Uterus (tissue), 4 donors: ENCODE measurements around the gene HOMER3. TPM values are rescaled to one million over a fixed set of nuclear protein-coding genes. Genes with fewer than 3 reads are reported as not detected.
"Not testable (repeated sequence)": the region's sequence is repeated elsewhere in the genome, so short reads cannot be mapped to it uniquely, and the experiment has no call there.

Source experiments
- DNase-seq, 2 donors: peaks; one replicate each; pipeline ENCODE4 v3.0.0-alpha.2; 2019 to 2020
- H3K27ac ChIP-seq, 2 donors: fragments of 200-600 bp; sonication (generic); 1 replicate in 1 of 2; 2 replicates in 1 of 2; pipeline ENCODE4 v1.5.1; 2016 to 2018
- H3K27me3 ChIP-seq, 2 donors: fragments of 200-600 bp; sonication (generic); one replicate each; pipeline ENCODE4 v1.5.1; 2018 to 2019; ENCODE audit warnings: control low read depth in 1 of 2
- H3K36me3 ChIP-seq, 2 donors: fragments of 200-600 bp; sonication (generic); one replicate each; pipeline ENCODE4 v1.5.1; 2019; ENCODE audit warnings: control low read depth in 1 of 2
- H3K4me1 ChIP-seq, 2 donors: fragments of 200-600 bp; sonication (generic); one replicate each; pipeline ENCODE4 v1.5.1; 2018 to 2019; ENCODE audit warnings: control low read depth in 1 of 2
- H3K4me3 ChIP-seq, 2 donors: fragments of 200-600 bp; sonication (generic); 1 replicate in 1 of 2; 2 replicates in 1 of 2; pipeline ENCODE4 v1.5.1; 2018 to 2019; ENCODE audit warnings: mild to moderate bottlenecking in 1 of 2
- H3K9me3 ChIP-seq, 2 donors: fragments of 200-600 bp; sonication (generic); one replicate each; pipeline ENCODE4 v1.5.1; 2019; ENCODE audit warnings: control low read depth in 1 of 2
- POLR2A ChIP-seq, 2 donors: fragments of 450-650 bp; IDR thresholded peaks; one replicate each; pipeline ENCODE4 v1.6.1; 2016; ENCODE audit warnings: antibody characterized with exemption in 2 of 2, mild to moderate bottlenecking in 1 of 2, moderate library complexity in 1 of 2
- intact Hi-C: fragments of 100-400 bp; cut with DNase I; formaldehyde crosslinking; loops from one replicate; pipeline ENCODE4 v1.15.1; 2023; ENCODE audit warnings: low total_unique reads
- total RNA-seq, 4 donors: library from RNA; depleted of rRNA in 3 of 4; stranded (reverse); fragments of >200 nt in 3 of 4; gene quantifications; one replicate each; pipeline versions ENCODE4 v1.1.0 to v1.2.4, GENCODE V29; 2014 to 2023
- TF ChIP-seq, protein P1 (sequence below), 4 experiments: fragments of 200-600 bp in 2 of 4; fragments of 450-650 bp in 2 of 4; sonication (generic) in 2 of 4; IDR thresholded peaks; one replicate each; pipeline ENCODE4 v1.5.1; 2016 to 2019; ENCODE audit warnings: antibody characterized with exemption in 4 of 4, mild to moderate bottlenecking in 2 of 4, moderate library complexity in 1 of 4
- donor health status: DM: yes; HTN: yes; CAD: no.

The HOMER3 gene
- total RNA-seq, 4 donors from 2014 or later, result 4.4 to 24.8 (median 23.3) TPM

DNA sequence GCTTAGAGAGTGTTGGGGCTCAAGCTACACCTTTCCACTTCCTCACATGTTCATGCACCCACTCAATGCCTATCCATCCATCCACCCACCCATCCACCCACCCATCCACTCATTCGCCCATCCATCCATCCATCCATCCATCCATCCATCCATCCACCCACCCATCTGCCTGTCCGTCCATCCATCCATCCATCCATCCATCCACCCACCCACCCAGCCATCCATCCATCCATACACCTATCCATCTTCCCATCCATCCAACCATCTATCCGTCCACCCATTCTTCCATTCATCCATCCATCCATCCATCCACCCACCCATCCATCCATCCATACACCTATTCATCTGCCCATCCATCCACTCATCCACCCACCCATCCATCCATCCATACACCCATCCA, 13.1 kb upstream of the HOMER3 start:
- no peak for TF ChIP-seq POLR2A (IDR thresholded peaks at IDR 0.05)
- TF ChIP-seq, protein P1, sequence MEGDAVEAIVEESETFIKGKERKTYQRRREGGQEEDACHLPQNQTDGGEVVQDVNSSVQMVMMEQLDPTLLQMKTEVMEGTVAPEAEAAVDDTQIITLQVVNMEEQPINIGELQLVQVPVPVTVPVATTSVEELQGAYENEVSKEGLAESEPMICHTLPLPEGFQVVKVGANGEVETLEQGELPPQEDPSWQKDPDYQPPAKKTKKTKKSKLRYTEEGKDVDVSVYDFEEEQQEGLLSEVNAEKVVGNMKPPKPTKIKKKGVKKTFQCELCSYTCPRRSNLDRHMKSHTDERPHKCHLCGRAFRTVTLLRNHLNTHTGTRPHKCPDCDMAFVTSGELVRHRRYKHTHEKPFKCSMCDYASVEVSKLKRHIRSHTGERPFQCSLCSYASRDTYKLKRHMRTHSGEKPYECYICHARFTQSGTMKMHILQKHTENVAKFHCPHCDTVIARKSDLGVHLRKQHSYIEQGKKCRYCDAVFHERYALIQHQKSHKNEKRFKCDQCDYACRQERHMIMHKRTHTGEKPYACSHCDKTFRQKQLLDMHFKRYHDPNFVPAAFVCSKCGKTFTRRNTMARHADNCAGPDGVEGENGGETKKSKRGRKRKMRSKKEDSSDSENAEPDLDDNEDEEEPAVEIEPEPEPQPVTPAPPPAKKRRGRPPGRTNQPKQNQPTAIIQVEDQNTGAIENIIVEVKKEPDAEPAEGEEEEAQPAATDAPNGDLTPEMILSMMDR (IDR thresholded peaks at IDR 0.05), result no peak
- Histone ChIP-seq H3K4me1 (no peaks in the 10 kb centered on the region), H3K27me3 (no peaks in the 10 kb centered on the region), H3K9me3 (no peaks in the 10 kb centered on the region), H3K36me3 (no peaks in the 10 kb centered on the region), H3K27ac (no peak overlapping the region), H3K4me3 (no peak overlapping the region)
- intact Hi-C loops, result no loop called here
- DNase-seq, result no peak

DNA sequence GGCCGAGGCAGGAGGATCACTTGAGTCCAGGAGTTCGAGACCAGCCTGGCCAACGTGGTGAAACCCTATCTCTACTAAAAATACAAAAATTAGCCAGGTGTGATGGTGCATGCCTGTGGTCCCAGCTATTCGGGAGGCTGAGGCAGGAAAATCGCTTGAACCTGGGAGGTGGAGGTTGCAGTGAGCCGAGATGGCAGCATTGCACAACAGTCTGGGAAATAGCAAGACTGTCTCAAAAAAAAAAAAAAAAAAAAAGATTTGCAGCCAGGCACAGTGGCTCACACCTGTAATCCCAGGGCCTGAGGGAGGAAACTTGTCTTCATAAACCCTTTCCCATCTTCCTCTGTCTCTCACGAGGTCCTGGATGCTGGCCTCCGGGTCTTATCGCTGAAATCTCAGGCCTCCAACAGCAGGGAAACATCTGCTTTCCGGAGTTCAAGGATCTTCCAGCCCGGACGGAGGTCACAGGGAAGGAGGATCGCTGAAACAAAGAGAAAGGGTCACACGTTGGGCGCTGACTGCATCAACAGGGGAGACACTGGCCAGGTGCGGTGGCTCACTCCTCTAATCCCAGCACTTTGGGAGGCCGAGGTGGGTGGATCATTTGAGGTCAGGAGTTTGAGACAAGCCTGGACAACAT, 11.5 kb upstream of the HOMER3 start:
- H3K27me3 ChIP-seq, H3K9me3 ChIP-seq, H3K4me1 ChIP-seq, DNase-seq, intact Hi-C loops, H3K4me3 ChIP-seq, H3K27ac ChIP-seq, H3K36me3 ChIP-seq: not testable (repeated sequence)

DNA sequence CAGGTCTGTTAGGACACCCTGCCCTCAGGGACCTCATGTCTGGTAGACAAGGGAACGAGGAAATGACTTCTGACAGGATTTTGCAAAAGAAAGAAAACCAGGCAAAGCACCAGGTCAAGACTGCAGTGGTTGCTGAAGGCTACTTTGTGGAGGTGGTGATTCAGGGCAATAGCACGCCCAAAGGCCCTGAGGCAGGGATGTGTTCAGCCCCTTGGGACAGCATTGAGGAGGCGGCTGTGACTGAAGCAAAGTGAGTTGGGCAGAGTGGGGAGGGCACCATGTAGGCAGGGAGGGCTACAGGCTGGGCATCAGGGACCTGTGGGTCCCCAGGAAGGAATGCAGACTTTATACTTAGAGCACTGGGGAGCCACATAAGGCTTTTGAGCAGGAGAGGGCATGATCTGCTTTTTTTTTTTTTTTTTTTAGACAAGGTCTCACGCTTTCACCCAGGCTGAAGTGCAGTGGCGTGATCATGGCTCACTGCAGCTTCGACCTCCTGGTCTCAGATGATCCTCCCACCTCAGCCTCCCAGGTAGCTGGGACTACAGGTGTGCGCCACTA, 10.8 kb upstream of the HOMER3 start:
- intact Hi-C loops, result no loop called here
- Histone ChIP-seq H3K36me3 (no peaks in the 10 kb centered on the region), H3K4me1 (no peaks in the 10 kb centered on the region), H3K27ac (no peak overlapping the region), H3K27me3 (no peaks in the 10 kb centered on the region), H3K9me3 (no peaks in the 10 kb centered on the region), H3K4me3 (no peak overlapping the region)
- DNase-seq, result no peak
- no peak for TF ChIP-seq POLR2A (IDR thresholded peaks at IDR 0.05)
- TF ChIP-seq, protein P1 (IDR thresholded peaks at IDR 0.05), result no peak

DNA sequence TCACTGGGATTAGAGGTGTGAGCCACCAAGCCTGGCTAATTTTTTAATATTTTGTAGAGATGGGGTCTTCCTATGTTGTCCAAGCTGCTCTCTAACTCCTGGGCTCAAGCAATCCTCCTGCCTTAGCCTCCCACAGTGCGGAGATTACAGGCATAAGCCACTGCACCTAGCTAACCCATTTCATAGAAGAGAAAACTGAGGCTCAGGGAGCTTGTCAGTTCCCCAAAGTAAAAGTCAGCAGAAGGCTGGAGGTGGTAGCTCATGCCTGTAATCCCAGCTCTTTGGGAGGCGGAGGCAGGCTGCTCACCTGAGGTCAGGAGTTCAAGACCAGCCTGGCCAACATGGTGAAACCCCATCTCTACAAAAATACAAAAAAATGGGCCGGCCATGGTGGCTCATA, 8.8 kb upstream of the HOMER3 start:
- Histone ChIP-seq H3K27ac (no peak overlapping the region), H3K36me3 (no peaks in the 10 kb centered on the region), H3K27me3 (no peaks in the 10 kb centered on the region), H3K4me1 (no peaks in the 10 kb centered on the region), H3K9me3 (no peaks in the 10 kb centered on the region), H3K4me3 (no peak overlapping the region)
- DNase-seq, result no peak
- no peak for TF ChIP-seq POLR2A (IDR thresholded peaks at IDR 0.05)
- TF ChIP-seq, protein P1 (IDR thresholded peaks at IDR 0.05), result no peak
- intact Hi-C loops, result no loop called here

DNA sequence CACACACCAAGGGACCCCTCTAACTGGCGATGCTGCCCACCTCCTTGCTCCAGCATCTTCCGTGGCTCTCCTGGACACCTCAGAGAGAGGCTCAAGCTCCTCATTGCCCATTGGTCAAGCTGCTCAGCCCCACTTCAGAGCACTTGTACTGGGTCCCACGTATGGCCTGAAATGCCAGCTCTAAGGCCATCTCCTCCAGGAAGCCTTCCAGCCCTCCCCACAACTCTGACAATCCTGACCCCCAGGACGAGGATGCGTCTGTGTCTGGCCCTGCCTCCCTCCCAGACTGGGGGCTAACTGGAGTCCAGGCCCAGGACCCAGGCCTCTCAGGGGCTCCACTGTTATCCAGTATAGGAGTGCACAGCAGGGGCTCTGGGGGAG, 7.9 kb upstream of the HOMER3 start:
- intact Hi-C loops, result no loop called here
- Histone ChIP-seq H3K4me1 (no peaks in the 10 kb centered on the region), H3K27ac (no peak overlapping the region), H3K27me3 (no peaks in the 10 kb centered on the region), H3K36me3 (no peaks in the 10 kb centered on the region), H3K9me3 (no peaks in the 10 kb centered on the region), H3K4me3 (no peak overlapping the region)
- TF ChIP-seq POLR2A (IDR thresholded peaks at IDR 0.05), result no peak
- TF ChIP-seq, protein P1 (IDR thresholded peaks at IDR 0.05), result no peak
- no peak for DNase-seq
